ENCODE data around the gene PMM1. TPM values are rescaled to one million over a fixed set of nuclear protein-coding genes. Genes with fewer than 3 reads are reported as not detected.

PMM1 gene
- total RNA-seq, 4 donors from 2014 or later, result 11.6 to 23.3 (median 16.5) TPM

DNA sequence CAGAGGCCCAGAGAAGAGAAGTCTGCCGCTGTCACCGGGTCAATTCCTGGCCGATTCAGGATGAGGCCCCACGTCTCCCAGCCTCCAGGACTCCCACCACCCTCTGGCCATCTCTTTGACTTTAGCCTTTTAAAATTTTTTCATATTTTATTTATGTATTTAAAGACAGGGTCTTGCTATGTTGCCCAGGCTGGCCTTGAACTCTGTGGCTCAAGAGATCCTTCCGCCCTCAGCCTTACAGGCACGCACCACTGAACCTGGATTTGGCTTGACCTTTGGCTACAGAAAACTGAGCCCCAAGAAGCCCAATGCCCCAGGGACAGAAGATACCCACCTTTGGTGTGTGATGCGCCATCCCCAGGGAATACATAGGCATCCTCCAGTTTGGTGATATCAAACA is 49.3 kb downstream of the PMM1 start:
- no peak for ATAC-seq
- intact Hi-C loops (cut with DNase I; ENCODE audit: low total_unique reads), result loop anchor here (10.0 kb wide), 1 partner anchor 686 kb away; the partner anchor contains the start of genes ST13 and XPNPEP3
- H3K27ac ChIP-seq, result peak overlapping the region in 1 of 4 donors; percentile 25
- no peaks in the 10 kb centered on the region for H3K27me3 ChIP-seq
- no peaks in the 10 kb centered on the region for H3K9me3 ChIP-seq
- no peaks in the 10 kb centered on the region for H3K36me3 ChIP-seq
- TF ChIP-seq, protein P1, sequence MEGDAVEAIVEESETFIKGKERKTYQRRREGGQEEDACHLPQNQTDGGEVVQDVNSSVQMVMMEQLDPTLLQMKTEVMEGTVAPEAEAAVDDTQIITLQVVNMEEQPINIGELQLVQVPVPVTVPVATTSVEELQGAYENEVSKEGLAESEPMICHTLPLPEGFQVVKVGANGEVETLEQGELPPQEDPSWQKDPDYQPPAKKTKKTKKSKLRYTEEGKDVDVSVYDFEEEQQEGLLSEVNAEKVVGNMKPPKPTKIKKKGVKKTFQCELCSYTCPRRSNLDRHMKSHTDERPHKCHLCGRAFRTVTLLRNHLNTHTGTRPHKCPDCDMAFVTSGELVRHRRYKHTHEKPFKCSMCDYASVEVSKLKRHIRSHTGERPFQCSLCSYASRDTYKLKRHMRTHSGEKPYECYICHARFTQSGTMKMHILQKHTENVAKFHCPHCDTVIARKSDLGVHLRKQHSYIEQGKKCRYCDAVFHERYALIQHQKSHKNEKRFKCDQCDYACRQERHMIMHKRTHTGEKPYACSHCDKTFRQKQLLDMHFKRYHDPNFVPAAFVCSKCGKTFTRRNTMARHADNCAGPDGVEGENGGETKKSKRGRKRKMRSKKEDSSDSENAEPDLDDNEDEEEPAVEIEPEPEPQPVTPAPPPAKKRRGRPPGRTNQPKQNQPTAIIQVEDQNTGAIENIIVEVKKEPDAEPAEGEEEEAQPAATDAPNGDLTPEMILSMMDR (IDR thresholded peaks at IDR 0.05 in 4 of 5, conservative IDR thresholded peaks at IDR 0.05 in 1 of 5), result no peak
- no peak for TF ChIP-seq POLR2A (IDR thresholded peaks at IDR 0.05)
- DNase-seq, result no peak
- in situ Hi-C loops (cut with MboI; ENCODE audit: low sequenced_read_pairs in 4 of 4), result loop anchor here in 1 of 4 donors (25.0 kb wide), 1 partner anchor 253 kb away; the partner anchor contains the start of gene RANGAP1
- H3K4me3 ChIP-seq, result no peak overlapping the region
- peaks cover 17 to 25% of the 10 kb centered on the region in 2 donors for H3K4me1 ChIP-seq

DNA sequence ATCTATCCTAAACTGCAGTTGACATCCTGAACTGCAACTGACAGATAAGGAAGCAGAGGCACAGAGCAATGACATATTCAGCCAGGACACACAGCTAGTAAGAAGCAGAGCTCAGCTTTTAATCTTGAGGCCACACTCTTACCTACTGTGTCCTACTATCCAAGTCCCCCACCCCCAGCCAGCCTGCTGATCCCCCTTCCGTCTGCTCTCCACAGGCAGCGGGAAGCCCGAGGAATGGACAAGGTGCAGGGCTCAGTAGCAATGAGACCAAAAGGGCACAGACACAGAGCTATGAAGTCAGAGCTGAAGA is 49.7 kb downstream of the PMM1 start:
- peak overlapping the region in 1 of 4 donors; percentile 25 for H3K27ac ChIP-seq
- no peaks in the 10 kb centered on the region for H3K27me3 ChIP-seq
- in situ Hi-C loops (cut with MboI; ENCODE audit: low sequenced_read_pairs in 4 of 4) (loop anchor here in 1 of 4 donors (25.0 kb wide), 1 partner anchor 253 kb away; the partner anchor contains the start of gene RANGAP1), intact Hi-C loops (cut with DNase I; ENCODE audit: low total_unique reads) (loop anchor here (10.0 kb wide), 1 partner anchor 685 kb away; the partner anchor contains the start of genes ST13 and XPNPEP3)
- ATAC-seq (no peak), DNase-seq (no peak)
- no peaks in the 10 kb centered on the region for H3K9me3 ChIP-seq
- TF ChIP-seq, protein P1 (IDR thresholded peaks at IDR 0.05 in 4 of 5, conservative IDR thresholded peaks at IDR 0.05 in 1 of 5), result no peak
- TF ChIP-seq POLR2A (IDR thresholded peaks at IDR 0.05), result no peak
- peaks cover 0 to 2% of the 10 kb centered on the region in 2 donors for H3K36me3 ChIP-seq
- H3K4me3 ChIP-seq, result no peak overlapping the region
- peaks cover 16 to 22% of the 10 kb centered on the region in 2 donors for H3K4me1 ChIP-seq

DNA sequence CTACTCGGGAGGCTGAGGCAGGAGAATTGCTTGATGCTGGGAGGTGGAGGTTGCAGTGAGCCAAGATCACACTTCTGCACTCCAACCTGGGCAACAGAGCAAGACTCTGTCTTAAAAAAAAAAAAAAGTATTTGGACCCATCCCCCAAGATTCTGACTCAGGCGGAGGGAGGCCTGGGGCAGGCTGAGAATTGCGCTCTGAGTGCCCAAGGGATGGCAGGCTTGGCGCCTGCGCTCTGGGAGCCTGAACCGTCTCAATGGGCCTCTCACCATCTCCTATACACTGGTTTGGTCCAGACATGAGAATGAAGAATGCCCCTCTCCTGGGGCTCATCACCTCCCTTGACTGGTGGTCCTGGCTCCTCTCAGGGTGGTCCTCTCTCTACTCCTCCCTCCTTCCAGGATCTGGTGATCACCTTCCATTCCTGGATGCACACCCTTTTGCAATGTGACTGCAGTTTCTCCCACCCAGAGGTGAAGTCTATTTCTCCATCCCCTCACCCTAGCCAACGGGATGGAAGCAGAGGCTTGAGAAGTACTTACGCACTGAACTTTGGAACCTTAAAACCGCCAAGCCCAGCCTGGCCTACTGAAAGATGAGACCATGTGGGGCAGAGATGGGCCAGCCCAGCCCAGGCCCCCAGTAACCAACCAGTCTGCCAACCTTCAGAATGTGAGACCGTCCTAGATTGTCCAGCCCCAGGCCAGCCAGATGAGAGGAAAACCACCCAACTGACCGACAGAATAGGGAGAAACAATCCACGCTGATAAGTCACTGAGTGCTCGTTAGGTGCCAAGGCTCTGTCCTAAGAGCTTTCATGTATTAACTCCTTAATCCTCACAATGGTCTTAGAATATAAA is 50.3 kb downstream of the PMM1 start:
- peaks cover 12 to 17% of the 10 kb centered on the region in 2 donors for H3K4me1 ChIP-seq

DNA sequence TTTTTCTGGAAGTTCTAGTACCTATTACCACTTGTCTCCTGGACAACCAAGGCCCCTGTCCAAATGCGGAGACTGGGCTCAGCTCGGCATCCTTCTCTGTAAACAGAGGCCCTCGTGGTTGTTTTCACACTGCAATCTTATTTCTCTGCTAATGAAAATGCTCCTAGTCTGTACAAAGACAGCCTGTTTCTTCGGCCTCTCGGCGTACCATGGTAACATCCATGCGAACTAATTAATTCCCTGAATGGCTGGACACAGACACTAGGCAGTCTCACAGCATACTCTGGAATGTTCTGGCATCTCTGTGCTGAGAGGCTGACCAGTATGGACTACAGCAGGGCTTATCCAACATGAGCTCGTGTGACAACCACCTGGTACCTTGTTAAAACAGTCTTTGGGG is 51.1 kb downstream of the PMM1 start:
- Histone ChIP-seq H3K27me3 (no peaks in the 10 kb centered on the region), H3K9me3 (no peaks in the 10 kb centered on the region), H3K27ac (no peak overlapping the region), H3K4me1 (peaks cover 12 to 16% of the 10 kb centered on the region in 2 donors), H3K4me3 (no peak overlapping the region), H3K36me3 (peaks cover 0 to 5% of the 10 kb centered on the region in 2 donors)
- intact Hi-C loops (cut with DNase I; ENCODE audit: low total_unique reads), result no loop called here
- no peak for TF ChIP-seq POLR2A (IDR thresholded peaks at IDR 0.05)
- TF ChIP-seq, protein P1 (IDR thresholded peaks at IDR 0.05 in 4 of 5, conservative IDR thresholded peaks at IDR 0.05 in 1 of 5), result no peak
- in situ Hi-C loops (cut with MboI; ENCODE audit: low sequenced_read_pairs in 4 of 4), result loop anchor here in 1 of 4 donors (25.0 kb wide), 1 partner anchor 251 kb away; the partner anchor contains the start of gene RANGAP1
- no peak for DNase-seq
- no peak for ATAC-seq

More for the DNA sequence above, 50.3 kb downstream of the PMM1 start:
- TF ChIP-seq POLR2A (IDR thresholded peaks at IDR 0.05), result no peak
- TF ChIP-seq, protein P1 (IDR thresholded peaks at IDR 0.05 in 4 of 5, conservative IDR thresholded peaks at IDR 0.05 in 1 of 5), result no peak
- Histone ChIP-seq H3K36me3 (peaks cover 0 to 5% of the 10 kb centered on the region in 2 donors), H3K9me3 (no peaks in the 10 kb centered on the region), H3K27me3 (no peaks in the 10 kb centered on the region), H3K27ac (peak overlapping the region in 2 of 4 donors; percentile 10 to 25), H3K4me3 (no peak overlapping the region)
- in situ Hi-C loops (cut with MboI; ENCODE audit: low sequenced_read_pairs in 4 of 4), result loop anchor here in 1 of 4 donors (25.0 kb wide), 1 partner anchor 252 kb away; the partner anchor contains the start of gene RANGAP1
- DNase-seq, result no peak
- ATAC-seq, result no peak
- intact Hi-C loops (cut with DNase I; ENCODE audit: low total_unique reads), result loop anchor here (10.0 kb wide), 1 partner anchor 685 kb away; the partner anchor contains the start of genes ST13 and XPNPEP3

All from gastrocnemius medialis (tissue), 4 donors.